Keratinocyte (primary cell): ENCODE measurements around the gene LDLRAD4. TPM values are rescaled to one million over a fixed set of nuclear protein-coding genes. Genes with fewer than 3 reads are reported as not detected.

Source experiments
- DNase-seq: peaks from one replicate; pipeline ENCODE4 v3.0.0-alpha.2; 2011; ENCODE audit warnings: low read depth, missing footprints, low spot score
- FAIRE-seq: peaks from 2 replicates; lab custom pipeline; 2011; peaks lifted over from hg19 to GRCh38; lab: Jason Lieb, UNC
- H2AFZ ChIP-seq: 2 replicates; pipeline ENCODE4 v1.6.0; 2012; ENCODE audit warnings: low read length, control low read depth, inconsistent platforms; ENCODE audit not compliant: control insufficient read depth
- H3K27ac ChIP-seq: 2 replicates; pipeline ENCODE4 v1.5.1; 2011; ENCODE audit warnings: low read length; ENCODE audit not compliant: control insufficient read depth, insufficient read depth
- H3K27me3 ChIP-seq: 3 replicates; pipeline ENCODE4 v1.6.0; 2011; ENCODE audit warnings: low read length; ENCODE audit not compliant: control insufficient read depth, insufficient read depth; ENCODE audit errors: extremely low read depth
- H3K36me3 ChIP-seq, 2 experiments: 2 replicates in 1 of 2; 3 replicates in 1 of 2; pipeline ENCODE4 v1.5.1; 2011; ENCODE audit warnings: low read length in 2 of 2, mild to moderate bottlenecking in 1 of 2; ENCODE audit not compliant: control insufficient read depth in 2 of 2, insufficient read depth in 2 of 2; ENCODE audit errors: extremely low read depth in 1 of 2
- H3K4me1 ChIP-seq: 3 replicates; pipeline ENCODE4 v1.5.1; 2011; ENCODE audit warnings: low read length; ENCODE audit not compliant: control insufficient read depth, insufficient read depth; ENCODE audit errors: extremely low read depth
- H3K4me2 ChIP-seq: 3 replicates; pipeline ENCODE4 v1.6.0; 2011; ENCODE audit warnings: low read depth, low read length; ENCODE audit not compliant: control insufficient read depth, insufficient read depth; ENCODE audit errors: extremely low read depth
- H3K4me3 ChIP-seq, 3 experiments: fragments of 200-600 bp in 1 of 3; sonication (generic) in 1 of 3; 2 replicates in 2 of 3; 3 replicates in 1 of 3; pipeline ENCODE4 v1.5.1; 2011 to 2016; ENCODE audit warnings: low read length in 3 of 3, mild to moderate bottlenecking in 3 of 3, control low read depth in 2 of 3, inconsistent platforms in 1 of 3, low read depth in 1 of 3, mixed read lengths in 1 of 3, mixed run types in 1 of 3, moderate library complexity in 1 of 3; ENCODE audit not compliant: control insufficient read depth in 2 of 3, insufficient read depth in 2 of 3; ENCODE audit errors: extremely low read depth in 1 of 3
- H3K79me2 ChIP-seq: 2 replicates; pipeline ENCODE4 v1.6.0; 2012; ENCODE audit warnings: low read length; ENCODE audit not compliant: control insufficient read depth, insufficient read depth
- H3K9ac ChIP-seq: 3 replicates; pipeline ENCODE4 v1.6.0; 2011; ENCODE audit warnings: low read length; ENCODE audit not compliant: control insufficient read depth, insufficient read depth; ENCODE audit errors: extremely low read depth
- H3K9me1 ChIP-seq: 3 replicates; pipeline ENCODE4 v1.6.0; 2011; ENCODE audit warnings: low read length; ENCODE audit not compliant: control insufficient read depth, insufficient read depth; ENCODE audit errors: extremely low read depth
- H3K9me3 ChIP-seq: 2 replicates; pipeline ENCODE4 v1.5.1; 2012; ENCODE audit warnings: low read depth, low read length; ENCODE audit not compliant: control insufficient read depth
- H4K20me1 ChIP-seq: 3 replicates; pipeline ENCODE4 v1.6.0; 2011; ENCODE audit warnings: low read length; ENCODE audit not compliant: control insufficient read depth, insufficient read depth; ENCODE audit errors: extremely low read depth
- CTCF ChIP-seq, 3 experiments: IDR thresholded peaks in 1 of 3; conservative IDR thresholded peaks in 1 of 3; optimal IDR thresholded peaks in 1 of 3; 2 replicates in 2 of 3; 3 replicates in 1 of 3; pipeline versions ENCODE3 to v1.5.1; 2011; ENCODE audit warnings: low read length in 3 of 3, mild to moderate bottlenecking in 3 of 3, moderate library complexity in 2 of 3, control low read depth in 1 of 3, inconsistent platforms in 1 of 3; ENCODE audit not compliant: insufficient read depth in 2 of 3; ENCODE audit errors: extremely low read depth in 1 of 3
- EZH2 ChIP-seq: IDR thresholded peaks from one replicate; pipeline ENCODE4 v1.6.1; 2012; ENCODE audit warnings: inconsistent platforms, mild to moderate bottlenecking, low read length, moderate library complexity
- dilution Hi-C: fragments of 300-500 bp; cut with MboI; formaldehyde crosslinking; loops from one replicate; pipeline ENCODE4 v1.7.0; 2020; ENCODE audit warnings: low sequenced_read_pairs; ENCODE audit not compliant: extremely low pct_ligation_motif_present
- polyA plus RNA-seq, 5 experiments: library from polyadenylated mRNA; depleted of rRNA in 3 of 5; stranded (reverse) in 3 of 5; stranded (forward) in 1 of 5; unstranded in 1 of 5; fragments of >200 nt; gene quantifications; 1 replicate in 1 of 5; 2 replicates in 3 of 5; 3 replicates in 1 of 5; pipeline versions ENCODE4 v1.2.1 to v1.2.3, GENCODE V29; 2011 to 2012; ENCODE audit warnings: missing spikeins in 2 of 5, low read depth in 1 of 5, low replicate concordance in 1 of 5

LDLRAD4 gene
- polyA plus RNA-seq, 1 donor (not counting 4 experiments of a cell fraction or from before 2014, with no cell fraction given): not detected

DNA sequence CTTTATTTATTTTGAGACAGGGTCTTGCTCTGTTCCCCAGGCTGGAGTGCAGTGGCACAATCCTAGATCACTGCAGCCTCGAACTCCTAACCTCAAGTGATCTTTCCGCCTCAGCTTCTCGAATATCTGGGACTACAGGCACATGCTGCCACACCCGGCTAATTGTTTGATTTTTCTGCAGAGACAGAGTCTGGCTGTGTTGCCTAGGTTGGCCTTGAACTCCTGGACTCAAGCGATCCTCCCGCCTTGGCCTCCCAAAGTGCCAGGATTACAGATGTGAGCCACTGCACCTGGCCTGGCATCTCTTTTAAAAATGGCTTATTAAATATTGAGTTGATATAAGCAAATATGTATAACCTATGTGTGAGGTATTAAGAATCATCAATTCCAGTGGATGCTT lies 298.3 kb downstream of the LDLRAD4 start:
- no peak overlapping the region for H3K9ac ChIP-seq
- no peaks in the 10 kb centered on the region for H3K9me1 ChIP-seq
- no peaks in the 10 kb centered on the region for H3K4me1 ChIP-seq
- no peak overlapping the region for H3K4me3 ChIP-seq
- H3K79me2 ChIP-seq: no peaks in the 10 kb centered on the region
- H2AFZ ChIP-seq: no peak overlapping the region
- no peak for TF ChIP-seq CTCF (optimal IDR thresholded peaks at IDR 0.05 in 1 of 3, IDR thresholded peaks at IDR 0.05 in 1 of 3, conservative IDR thresholded peaks at IDR 0.05 in 1 of 3; ENCODE audit: extremely low read depth in 1 of 3, insufficient read depth in 2 of 3, low read length in 3 of 3)
- no peak for TF ChIP-seq EZH2
- no peak overlapping the region for H3K4me2 ChIP-seq
- no peak for FAIRE-seq
- no peaks in the 10 kb centered on the region for H3K9me3 ChIP-seq
- H3K36me3 ChIP-seq: no peaks in the 10 kb centered on the region
- no peak for DNase-seq
- no peaks in the 10 kb centered on the region for H4K20me1 ChIP-seq
- H3K27me3 ChIP-seq: no peaks in the 10 kb centered on the region
- no peak overlapping the region for H3K27ac ChIP-seq
- dilution Hi-C loops: no loop called here

DNA sequence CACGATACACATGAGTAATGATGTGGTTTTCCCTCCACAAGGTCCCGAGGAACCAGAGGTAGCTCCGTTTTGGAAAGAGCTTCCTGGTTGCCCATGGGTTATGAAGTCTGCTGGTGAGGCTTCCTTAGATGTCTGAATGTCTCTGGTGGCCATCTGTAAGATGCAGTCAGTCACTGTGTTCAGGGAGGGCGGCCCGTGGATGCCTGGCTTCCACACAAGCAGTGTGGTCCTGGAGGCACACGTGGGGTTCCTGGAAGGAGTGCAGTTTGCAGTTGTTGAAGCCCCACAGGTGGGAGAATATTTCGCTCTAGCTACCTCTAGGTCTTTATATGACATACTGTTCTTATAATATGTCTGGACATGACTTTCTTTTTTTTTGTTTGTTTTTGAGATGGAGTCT lies 298.8 kb downstream of the LDLRAD4 start:
- H2AFZ ChIP-seq: no peak overlapping the region
- no peaks in the 10 kb centered on the region for H3K36me3 ChIP-seq
- H3K27me3 ChIP-seq: no peaks in the 10 kb centered on the region
- H4K20me1 ChIP-seq: no peaks in the 10 kb centered on the region
- FAIRE-seq (no peak), DNase-seq (no peak)
- H3K9me3 ChIP-seq: no peaks in the 10 kb centered on the region
- H3K4me3 ChIP-seq: no peak overlapping the region
- H3K27ac ChIP-seq: no peak overlapping the region
- H3K4me2 ChIP-seq: no peak overlapping the region
- no peaks in the 10 kb centered on the region for H3K79me2 ChIP-seq
- no peaks in the 10 kb centered on the region for H3K9me1 ChIP-seq
- no peaks in the 10 kb centered on the region for H3K4me1 ChIP-seq
- no peak for TF ChIP-seq EZH2
- no peak for TF ChIP-seq CTCF (optimal IDR thresholded peaks at IDR 0.05 in 1 of 3, IDR thresholded peaks at IDR 0.05 in 1 of 3, conservative IDR thresholded peaks at IDR 0.05 in 1 of 3; ENCODE audit: extremely low read depth in 1 of 3, insufficient read depth in 2 of 3, low read length in 3 of 3)
- no peak overlapping the region for H3K9ac ChIP-seq
- dilution Hi-C loops: no loop called here
